ENCODE data around the gene NR2F2.

GRCh38 chr15:96385195-96385594, 54.7 kb downstream of the NR2F2 start:
- TF ChIP-seq CTCF (IDR thresholded peaks at IDR 0.05 in 8 of 11, conservative IDR thresholded peaks at IDR 0.05 in 3 of 11) (no peak), POLR2A (IDR thresholded peaks at IDR 0.05) (no peak), POLR2AphosphoS5 (IDR thresholded peaks at IDR 0.05) (no peak)

Measured in spleen (tissue), 7 donors.